ENCODE measurements around the gene ZP2.
"Not testable (repeated sequence)": the region's sequence is repeated elsewhere in the genome, so short reads cannot be mapped to it uniquely, and the experiment has no call there.

The ZP2 gene

DNA sequence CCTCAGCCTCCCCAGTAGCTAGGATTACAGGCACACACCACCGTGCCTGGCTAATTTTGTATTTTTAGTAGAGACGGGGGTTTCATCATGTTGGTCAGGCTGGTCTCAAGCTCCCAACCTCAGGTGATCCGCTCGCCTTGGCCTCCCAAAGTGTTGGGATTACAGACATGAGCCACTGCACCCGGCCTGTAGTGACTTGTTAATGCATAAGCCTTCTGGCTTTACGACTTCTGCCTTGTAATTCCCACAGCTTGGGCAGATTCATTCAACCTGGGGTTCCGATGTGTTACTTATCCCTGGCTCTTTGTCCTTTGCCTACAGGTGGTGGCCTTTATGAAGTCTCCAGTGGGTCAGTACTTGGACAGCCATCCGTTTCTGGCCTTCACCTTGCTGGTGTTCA lies 41.3 kb downstream of the ZP2 start:
- DNase-seq (ENCODE audit: low spot score), result not testable (repeated sequence)

DNA sequence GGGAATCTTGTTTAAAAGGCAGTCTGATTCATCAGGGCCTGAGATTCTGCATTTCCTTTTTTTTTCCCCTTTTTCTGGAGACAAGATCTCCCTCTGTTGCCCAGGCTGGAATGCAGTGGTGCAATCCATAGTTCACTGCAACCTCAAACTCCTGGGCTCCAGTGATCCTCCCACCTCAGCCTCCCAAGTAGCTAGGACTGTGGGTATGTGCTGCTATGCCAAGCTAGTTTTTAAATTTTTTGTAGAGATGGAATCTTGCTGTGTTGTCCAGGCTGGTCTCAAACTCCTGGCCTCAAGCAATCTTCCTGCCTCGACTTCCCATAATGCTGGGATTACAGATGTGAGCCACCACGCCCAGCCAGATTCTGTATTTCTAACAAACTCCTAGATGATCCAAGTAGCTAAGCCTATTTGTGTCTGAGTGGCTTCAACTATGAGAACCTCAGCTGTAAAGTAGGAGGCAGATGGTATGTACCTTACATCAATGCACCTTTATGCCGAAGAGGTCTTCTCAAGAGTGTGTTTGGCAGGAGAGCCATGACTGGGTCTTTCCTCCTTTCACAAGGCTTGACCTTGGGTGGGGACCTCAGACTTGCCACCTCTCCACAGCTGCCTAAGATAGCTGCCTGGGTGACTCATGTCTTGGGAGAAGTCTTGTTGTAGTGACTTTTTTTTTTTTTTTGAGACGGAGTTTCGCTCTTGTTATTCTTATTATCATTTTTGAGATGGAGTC lies 42.0 kb downstream of the ZP2 start:
- DNase-seq (ENCODE audit: low spot score), result no peak

DNA sequence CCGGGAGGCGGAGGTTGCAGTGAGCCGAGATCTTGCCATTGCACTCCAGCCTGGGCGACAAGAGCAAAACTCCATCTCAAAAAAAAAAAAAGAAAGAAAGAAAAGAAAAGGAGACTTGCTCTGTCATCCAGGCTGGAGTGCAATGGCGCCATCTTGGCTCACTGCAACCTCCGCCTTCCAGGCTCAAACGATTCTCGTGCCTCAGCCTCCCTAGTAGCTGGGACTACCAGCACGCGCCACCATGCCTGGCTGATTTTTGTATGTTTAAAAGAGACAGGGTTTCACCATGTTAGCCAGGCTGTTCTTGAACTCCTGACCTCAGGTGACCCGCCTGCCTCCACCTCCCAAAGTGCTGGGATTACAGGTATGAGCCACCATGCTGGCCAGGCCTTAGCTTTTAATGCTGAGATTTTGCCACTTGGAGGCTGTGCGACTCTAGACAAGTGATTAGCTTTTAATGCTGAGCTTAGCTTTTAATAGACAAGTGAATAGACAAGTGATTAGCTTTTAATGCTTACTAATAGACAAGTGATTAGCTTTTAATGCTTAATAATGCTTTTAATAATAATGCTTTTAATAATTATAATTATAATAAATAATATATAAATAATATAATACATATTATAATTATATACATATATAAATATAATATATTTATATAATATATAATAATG lies 43.3 kb downstream of the ZP2 start:
- no peak for DNase-seq (ENCODE audit: low spot score)

DNA sequence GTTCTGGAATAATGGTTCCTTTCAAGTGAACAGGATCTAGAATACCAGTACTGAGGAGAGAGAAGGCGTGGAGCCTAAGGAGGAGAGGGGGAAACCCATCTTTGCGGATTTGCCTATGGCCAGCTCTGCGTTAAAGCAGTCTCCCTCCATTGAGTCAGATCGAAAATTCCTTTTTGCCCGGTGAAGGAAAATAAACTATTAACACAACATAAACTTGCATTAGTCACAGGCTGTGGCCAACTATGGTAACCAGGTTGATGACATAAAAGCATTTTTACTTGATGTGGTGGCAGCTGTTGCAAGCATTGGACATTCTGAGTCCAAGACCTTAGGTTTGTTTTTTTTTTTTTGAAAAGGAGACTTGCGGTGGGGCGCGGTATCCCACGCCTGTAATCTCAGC lies 44.0 kb downstream of the ZP2 start:
- no peak for DNase-seq (ENCODE audit: low spot score)

DNA sequence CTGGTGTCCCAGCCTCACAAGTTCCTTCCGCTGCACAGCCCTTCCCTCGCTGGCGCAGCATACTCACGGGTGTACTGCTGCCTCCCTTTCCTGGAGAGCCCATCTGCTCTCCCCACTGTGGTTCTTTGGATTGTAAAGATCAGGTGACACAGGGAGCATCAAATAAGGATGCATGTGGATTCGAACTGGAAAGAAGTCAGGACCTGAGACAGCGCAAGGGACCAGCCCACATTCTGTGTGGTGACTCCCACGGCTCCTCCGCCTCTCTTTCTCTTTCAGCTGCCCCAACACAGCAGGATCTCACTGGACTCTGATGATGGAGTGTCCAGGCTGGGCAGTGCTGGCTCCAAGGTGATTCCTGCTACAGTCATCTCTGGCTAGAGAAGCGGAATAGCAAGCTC lies 44.8 kb downstream of the ZP2 start:
- DNase-seq (ENCODE audit: low spot score), result no peak

DNA sequence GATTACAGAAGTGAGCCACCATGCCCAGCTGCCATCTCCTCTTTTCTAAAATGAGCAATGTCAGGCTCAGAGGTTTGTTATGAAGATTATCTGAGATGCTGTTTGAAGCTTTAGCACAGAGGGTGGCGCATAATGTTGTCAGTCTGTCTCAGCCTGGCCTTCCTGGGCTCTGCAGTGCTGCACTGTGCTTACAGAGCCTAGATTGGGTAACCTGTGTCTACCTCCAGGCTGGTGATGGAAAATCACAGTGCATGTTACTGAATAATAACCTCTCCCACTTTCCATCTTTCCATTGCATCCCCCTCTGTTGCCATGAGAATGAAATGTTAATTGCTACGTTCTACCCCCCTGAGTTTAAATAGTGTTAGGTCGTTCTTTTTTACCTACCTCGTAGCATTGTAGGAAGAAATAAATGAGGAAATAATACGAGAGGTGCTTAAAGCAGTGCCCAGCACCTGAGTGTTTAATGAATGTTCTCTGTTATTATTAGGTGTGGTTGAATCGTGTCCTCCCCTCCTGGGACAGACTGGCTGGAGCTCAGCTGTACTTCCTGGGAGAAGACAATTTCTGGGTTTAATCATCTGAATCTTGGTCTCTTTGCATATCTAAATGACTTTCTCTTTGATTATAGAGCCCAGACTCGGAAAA lies 46.7 kb downstream of the ZP2 start:
- no peak for DNase-seq (ENCODE audit: low spot score)

DNA sequence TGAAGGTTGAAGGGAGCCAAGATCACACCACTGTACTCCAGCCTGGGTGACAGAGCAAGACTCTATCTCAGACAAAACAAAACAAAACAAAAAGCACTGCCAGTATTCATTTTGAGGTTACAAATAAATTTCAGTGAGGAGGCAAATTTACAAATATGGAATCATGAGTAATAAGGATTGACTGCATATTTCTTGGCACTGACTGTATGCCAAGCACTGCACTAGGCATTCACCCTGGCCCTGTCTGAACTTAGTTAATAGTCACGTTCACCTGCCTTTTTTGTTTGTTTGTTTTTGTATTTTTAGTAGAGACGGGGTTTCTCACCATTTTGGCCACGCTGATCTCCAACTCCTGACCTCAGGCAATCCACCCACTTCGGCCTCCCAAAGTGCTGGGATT lies 47.8 kb downstream of the ZP2 start:
- DNase-seq (ENCODE audit: low spot score), result no peak

DNA sequence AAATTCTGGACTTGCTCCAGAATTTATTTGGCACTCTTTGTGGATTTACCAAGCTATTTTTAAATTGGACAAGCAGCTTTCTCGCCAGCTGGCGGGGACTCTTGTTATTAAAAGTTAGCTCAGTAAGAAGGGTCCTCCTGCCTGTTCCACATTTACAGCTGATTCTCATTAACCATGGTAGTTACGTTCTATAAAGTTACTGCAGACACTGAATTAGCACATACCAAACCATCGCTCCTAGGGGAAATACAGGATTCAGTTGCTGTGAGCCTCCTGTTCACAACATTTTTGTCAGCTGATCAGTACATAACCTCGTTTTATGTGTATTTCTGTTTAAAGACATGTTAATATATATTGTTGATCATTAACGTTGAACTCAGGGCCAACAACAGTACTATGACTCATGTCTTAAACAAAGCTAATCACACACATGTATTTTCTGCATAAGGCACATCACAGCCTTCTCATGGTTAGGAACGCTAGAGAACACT lies 48.7 kb downstream of the ZP2 start:
- DNase-seq (ENCODE audit: low spot score), result no peak

DNA sequence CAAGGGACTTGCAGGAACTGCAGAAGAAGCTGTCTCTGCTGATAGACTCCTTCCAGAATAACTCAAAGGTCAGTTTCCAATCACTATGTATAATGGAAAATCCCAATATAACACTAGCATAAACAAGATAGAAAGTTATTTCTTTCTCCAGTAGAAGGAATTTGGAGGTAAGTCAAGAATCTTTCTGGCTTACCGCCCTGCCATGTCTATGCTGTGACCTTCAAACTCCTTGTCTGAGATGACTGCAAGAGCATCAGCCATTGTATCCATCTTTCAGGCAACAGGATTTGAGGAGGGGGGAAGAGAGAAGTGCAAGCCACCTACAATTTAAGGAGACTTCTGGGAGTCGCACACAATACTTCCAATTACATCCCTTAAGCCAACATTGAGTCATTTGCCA lies 50.2 kb downstream of the ZP2 start:
- no peak for DNase-seq (ENCODE audit: low spot score)

DNA sequence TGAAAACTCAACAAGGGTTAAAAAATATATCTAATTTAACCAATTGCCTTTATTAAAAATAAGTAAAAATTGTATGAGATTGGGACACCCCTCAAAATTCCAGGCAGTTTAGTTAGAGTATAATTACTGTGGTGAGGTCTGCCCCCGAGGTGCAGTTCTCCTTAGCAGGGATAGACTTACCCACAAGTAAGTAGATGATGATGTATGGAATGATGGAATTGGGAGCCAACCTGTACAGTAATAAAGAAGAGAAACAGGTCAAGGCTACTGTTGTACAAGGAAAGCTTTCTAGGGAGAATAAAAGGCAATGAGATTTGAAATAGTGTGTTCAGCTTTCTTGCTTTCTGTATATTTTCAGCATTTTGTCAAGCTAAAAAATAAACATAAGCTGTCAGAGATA lies 51.1 kb downstream of the ZP2 start:
- no peak for DNase-seq (ENCODE audit: low spot score)

DNA sequence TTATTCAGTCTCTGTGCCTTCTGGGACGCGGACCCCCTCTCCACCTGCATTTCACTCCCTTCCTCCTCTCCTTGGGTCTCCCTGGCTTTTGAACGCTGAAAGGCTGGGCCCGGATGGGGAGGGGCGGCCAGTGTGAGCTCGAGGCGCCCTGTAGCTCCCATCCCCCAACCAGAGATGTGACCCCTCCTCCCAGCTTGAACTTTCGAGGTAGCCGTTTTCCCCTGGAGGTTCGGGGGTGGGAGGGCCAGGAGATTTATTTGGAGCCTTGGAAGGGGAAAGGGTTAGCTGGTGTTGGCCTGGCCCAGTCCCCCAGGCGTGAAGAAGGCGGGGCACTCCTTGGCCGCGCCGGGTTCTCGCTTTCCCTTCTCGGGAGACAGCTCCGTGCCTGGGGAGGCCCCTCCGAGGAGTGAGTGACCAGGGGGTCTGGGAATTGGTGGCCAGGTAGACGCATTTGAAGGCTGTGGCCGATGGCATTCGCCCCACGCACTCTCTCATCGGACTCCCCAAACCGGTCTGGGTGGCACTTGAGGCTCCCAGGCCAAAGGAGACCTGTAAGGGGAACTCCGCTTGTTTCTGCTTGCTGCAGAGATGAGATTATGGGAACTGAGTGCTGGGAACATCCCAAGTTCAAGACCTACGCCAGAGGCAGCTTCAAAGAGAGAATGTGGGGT lies 52.0 kb downstream of the ZP2 start:
- peak; percentile 60 for DNase-seq (ENCODE audit: low spot score)

DNA sequence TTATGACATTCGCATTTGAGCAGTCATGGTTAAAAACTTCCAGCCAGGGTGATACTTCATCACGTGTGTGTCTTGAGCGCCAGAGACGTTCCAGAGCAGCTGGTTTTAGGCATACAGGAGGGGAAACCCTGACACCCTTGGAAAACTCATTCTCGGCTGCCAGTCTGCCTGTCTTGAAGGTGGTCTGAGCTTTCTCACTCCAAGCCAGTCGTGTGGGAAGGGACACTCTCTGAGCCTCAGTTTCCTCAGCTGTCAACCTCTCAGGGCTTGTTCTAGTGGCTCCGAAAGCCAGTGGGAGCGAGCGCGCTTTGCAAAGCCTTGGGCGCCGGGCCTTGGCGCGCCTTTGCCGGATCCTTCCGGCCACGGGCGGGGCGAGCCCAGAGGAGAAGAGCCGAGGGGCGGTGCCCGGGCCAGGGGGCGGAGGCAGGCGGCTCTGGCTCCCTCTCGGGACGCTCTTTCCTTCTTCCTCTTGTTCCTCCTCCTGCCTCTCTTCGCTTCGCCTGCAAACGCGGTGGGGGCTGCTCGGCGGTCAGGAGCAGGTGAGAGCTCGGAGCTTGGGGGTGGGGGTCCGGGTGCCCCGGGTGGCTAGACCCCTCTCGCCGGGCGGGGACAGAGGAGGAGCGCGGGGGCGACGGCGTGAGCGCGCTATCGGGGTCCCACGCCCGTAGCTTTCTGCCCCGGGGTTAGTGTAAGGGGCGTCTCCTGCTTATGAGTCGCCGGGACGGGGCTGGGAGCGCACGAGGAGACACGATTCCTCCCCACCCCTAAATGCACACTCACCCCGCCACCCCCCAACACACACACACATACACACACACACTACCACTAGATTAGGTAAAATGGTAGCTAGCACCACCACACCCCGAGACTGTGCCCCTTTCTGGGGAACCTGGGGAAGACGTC lies 52.9 kb downstream of the ZP2 start, which contains the start of gene LDAF1:
Gene LDAF1 (plus strand): TSS at position 467 of the 903 bp plus-strand sequence. CDS start 2,509 bp downstream, outside the sequence.
- peak; percentile 90 for DNase-seq (ENCODE audit: low spot score)

DNA sequence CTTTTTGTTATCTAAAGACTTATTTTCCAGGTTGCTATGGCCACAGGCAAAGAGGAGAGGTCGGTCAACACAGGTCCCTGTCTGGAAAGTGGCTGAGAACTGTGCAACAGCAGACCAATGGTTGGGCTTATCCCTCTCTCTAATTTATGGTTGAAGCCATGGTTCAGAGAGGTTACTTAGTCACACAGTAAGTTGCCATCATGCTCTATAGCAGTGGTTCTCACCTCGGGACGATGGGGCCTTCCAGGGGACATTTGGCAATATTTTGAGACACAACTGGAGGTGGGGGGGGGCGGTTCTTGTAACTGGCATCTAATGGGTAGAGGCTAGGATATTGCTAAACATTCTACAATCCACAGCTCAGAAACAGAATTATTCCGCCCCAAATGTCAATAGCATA lies 53.7 kb downstream of the ZP2 start:
- no peak for DNase-seq (ENCODE audit: low spot score)

DNA sequence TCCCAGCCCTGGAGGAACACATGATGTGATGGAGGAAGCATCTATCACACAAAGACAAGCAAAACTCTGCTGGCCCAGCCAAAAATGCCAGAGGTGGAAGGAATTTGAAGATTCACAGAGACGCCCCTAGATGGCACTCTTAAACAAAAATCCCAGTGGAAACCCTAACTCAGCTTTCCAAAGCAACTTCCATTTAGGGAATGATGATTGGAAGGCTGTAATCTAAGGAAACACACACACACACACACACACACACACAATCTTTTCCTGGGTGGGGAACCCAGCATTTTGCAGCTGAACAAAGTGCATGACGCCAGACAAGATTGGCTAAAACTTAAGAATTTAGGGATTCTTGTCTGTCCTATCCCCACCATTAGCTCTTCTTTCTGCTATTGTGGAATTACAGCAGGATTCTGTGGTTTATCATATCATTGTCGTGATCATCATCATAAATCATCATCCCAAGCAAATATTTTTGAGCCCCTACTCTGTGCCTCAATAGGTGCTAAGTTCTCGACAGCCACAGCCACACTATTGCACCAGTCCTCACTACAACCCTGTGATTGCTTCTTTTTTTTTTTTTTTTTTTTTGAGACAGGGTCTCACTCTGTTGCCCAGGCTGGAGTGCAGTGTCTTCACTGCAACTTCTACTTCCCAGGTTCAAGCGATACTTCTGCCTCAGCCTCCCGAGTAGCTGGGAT lies 54.5 kb downstream of the ZP2 start:
- peak; percentile 64 for DNase-seq (ENCODE audit: low spot score)

DNA sequence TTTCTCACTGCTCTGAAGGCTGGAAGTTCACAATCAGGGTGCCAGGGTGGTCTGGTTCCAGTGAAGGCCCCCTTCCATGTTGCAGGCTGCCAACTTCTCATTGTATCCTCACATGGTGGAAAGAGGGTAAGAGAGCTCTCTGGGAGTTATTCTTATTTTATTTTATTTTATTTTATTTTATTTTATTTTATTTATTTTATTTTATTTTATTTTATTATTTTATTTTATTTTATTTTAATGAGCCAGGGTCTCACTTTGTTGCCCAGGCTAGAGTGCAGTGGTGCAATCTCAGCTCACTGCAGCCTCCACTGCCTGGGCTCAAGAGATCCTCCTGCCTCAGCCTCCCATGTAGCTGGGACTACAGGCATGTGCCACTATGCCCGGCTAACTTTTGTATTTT lies 55.4 kb downstream of the ZP2 start:
- DNase-seq (ENCODE audit: low spot score), result not testable (repeated sequence)

DNA sequence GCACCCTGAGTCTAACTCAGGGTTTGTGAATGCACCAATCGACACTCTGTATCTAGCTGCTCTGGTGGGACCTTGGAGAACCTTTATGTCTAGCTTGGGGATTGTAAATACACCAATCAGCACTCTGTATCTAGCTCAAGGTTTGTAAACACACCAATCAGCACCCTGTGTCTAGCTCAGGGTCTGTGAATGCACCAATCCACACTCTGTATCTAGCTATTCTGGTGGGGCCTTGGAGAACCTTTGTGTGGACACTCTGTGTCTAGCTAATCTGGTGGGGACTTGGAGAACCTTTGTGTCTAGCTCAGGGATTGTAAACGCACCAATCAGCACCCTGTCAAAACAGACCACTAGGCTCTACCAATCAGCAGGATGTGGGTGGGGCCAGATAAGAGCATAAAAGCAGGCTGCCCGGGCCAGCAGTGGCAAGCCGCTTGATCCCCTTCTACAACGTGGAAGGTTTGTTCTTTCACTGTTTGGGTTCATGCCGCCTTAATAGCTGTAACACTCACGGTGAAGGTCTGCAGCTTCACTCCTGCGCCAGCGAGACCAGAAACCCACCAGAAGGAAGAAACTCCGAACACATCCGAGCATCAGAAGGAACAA lies 58.1 kb downstream of the ZP2 start:
- not testable (repeated sequence) for DNase-seq (ENCODE audit: low spot score)

DNA sequence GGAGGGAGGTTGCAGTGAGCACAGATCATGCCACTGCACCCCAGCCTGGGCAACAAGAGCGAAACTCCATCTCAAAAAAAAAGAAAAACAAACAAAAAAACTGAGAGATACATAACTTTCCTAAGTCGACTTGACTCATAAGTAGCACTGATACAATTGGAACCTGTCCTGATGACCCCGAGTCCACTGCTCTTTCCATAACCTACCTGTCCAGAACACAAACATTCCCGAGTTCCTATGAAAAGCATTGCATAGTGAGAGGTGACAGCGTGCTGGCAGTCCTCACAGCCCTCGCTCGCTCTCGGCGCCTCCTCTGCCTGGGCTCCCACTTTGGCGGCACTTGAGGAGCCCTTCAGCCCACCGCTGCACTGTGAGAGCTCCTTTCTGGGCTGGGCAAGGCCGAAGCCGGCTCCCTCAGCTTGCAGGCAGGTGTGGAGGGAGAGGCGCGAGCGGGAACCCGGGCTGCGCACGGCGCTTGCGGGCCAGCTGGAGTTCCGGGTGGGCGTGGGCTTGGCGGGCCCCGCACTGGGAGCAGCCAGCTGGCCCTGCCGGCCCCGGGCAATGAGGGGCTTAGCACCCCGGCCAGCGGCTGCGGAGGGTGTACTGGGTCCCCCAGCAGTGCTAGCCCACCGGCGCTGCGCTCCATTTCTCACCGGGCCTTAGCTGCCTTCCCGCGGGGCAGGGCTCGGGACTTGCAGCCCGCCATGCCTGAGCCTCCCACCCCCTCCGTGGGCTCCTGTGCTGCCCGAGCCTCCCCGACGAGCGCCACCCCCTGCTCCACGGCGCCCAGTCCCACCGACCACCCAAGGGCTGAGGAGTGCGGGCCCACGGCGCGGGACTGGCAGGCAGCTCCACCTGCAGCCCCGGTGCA lies 59.0 kb downstream of the ZP2 start:
- not testable (repeated sequence) for DNase-seq (ENCODE audit: low spot score)

DNA sequence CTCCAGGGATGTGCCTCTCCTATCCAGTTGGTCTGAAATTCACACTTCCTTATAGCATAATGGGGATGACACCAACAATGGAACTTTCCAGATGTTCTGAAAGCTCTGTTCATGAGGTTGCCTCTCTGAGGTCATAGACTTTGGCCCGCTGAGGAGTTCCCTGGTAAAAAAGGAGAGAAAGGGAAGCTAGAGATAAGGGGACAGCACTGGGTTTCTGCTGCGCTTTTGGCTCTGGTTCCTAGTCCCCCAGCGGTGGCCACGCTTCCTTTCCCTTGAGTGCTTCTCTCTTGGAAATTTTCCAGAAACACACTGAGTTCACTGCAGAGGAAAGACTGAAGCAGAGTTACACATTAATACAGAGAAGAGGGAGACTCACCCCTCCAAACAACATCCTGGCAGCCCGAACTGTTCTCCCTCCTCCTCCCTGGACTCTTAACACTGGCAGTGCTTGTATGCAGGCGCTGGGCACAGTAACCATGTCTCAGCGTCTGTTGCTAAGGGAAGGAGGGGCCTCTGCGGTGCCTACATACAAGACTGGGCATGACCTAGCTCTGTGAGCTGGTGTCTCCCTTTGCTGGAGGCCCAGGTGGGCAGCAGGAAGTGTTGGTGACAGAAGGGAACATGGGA lies 60.9 kb downstream of the ZP2 start, which contains the start of gene DNAH3:
Gene DNAH3 (minus strand): TSS at position 472 of the 627 bp plus-strand sequence. CDS start 527 bp downstream, outside the sequence.
- DNase-seq (ENCODE audit: low spot score), result no peak

Data from ecto neural progenitor cell (in vitro differentiated cells).